GM12878 (cell line): ENCODE data around the gene RNU6-1. TPM values are rescaled to one million over a fixed set of nuclear protein-coding genes. Genes with fewer than 3 reads are reported as not detected.

Source experiments
- ATAC-seq: fragments of 200-7000 bp; cut with Tn5 transposase; 3 replicates; pipeline ENCODE4 v1.9.1; 2020; ENCODE audit warnings: mild to moderate bottlenecking, moderate library complexity
- BruUV-seq: library from RNA; stranded (reverse); fragments of 400-500 nt; replicated peaks from 2 replicates; lab custom pipeline; 2021; lab: Mats Ljungman, UMichigan
- CTCF ChIA-PET: fragments of 300-600 bp; sonication (Branson Sonifier 250); formaldehyde crosslinking; extraction: SDS; loops from one replicate; lab custom pipeline; 2021; ENCODE audit warnings: inconsistent platforms; lab: Yijun Ruan, JAX
- POLR2A ChIA-PET: fragments of 350-600 bp; formaldehyde crosslinking; extraction: SDS; loops from one replicate; lab custom pipeline; 2021; ENCODE audit warnings: inconsistent platforms; lab: Charles Lee
- RAD21 ChIA-PET: fragments of 300-600 bp; sonication (Branson Sonifier 250); formaldehyde crosslinking; loops from one replicate; lab custom pipeline; 2023; ENCODE audit warnings: antibody characterized with exemption; ENCODE audit not compliant: unreplicated experiment; lab: Charles Lee
- SMC1A ChIA-PET: fragments of 300-600 bp; sonication (Branson Sonifier 250); formaldehyde crosslinking; loops from one replicate; lab custom pipeline; 2023; ENCODE audit not compliant: unreplicated experiment, uncharacterized antibody; lab: Charles Lee
- DNase-seq: peaks from one replicate; pipeline ENCODE4 v3.0.0-alpha.2; 2011; ENCODE audit warnings: low read depth, low spot score
- FAIRE-seq: peaks from 3 replicates; lab custom pipeline; 2011; peaks lifted over from hg19 to GRCh38; lab: Jason Lieb, UNC
- H2AFZ ChIP-seq: 2 replicates; pipeline ENCODE4 v1.6.0; 2011; ENCODE audit warnings: low read depth, low read length, control low read depth; ENCODE audit not compliant: control insufficient read depth
- H3K27ac ChIP-seq: 2 replicates; pipeline ENCODE4 v1.5.1; 2011; ENCODE audit warnings: control low read depth; ENCODE audit not compliant: control insufficient read depth, insufficient read depth
- H3K27me3 ChIP-seq, 2 experiments: replicated peaks in 1 of 2; 2 replicates each; pipeline versions ENCODE4 v1.6.0 to v1.6.1; 2011; ENCODE audit warnings: low read length in 1 of 2; ENCODE audit not compliant: control insufficient read depth in 2 of 2, insufficient read depth in 2 of 2
- H3K36me3 ChIP-seq, 2 experiments: 2 replicates each; pipeline ENCODE4 v1.5.1; 2011; ENCODE audit warnings: low read length in 1 of 2; ENCODE audit not compliant: control insufficient read depth in 2 of 2, insufficient read depth in 2 of 2
- H3K4me1 ChIP-seq: 2 replicates; pipeline ENCODE4 v1.6.1; 2011; ENCODE audit warnings: mild to moderate bottlenecking, low read length, moderate library complexity, mixed read lengths; ENCODE audit not compliant: control insufficient read depth, insufficient read depth
- H3K4me2 ChIP-seq: 2 replicates; pipeline ENCODE4 v1.6.0; 2011; ENCODE audit warnings: control low read depth; ENCODE audit not compliant: control insufficient read depth, insufficient read depth
- H3K4me3 ChIP-seq: fragments of 200-600 bp; sonication (generic); 2 replicates; pipeline ENCODE4 v1.5.1; 2016
- H3K79me2 ChIP-seq: 2 replicates; pipeline ENCODE4 v1.6.0; 2011; ENCODE audit warnings: low read length; ENCODE audit not compliant: control insufficient read depth, insufficient read depth
- H3K9ac ChIP-seq: 2 replicates; pipeline ENCODE4 v1.8.0; 2011; ENCODE audit warnings: low read length, control low read depth, mixed read lengths; ENCODE audit not compliant: control insufficient read depth, insufficient read depth
- H3K9me3 ChIP-seq: replicated peaks from 3 replicates; pipeline ENCODE4 v1.5.1; 2011; ENCODE audit warnings: mild to moderate bottlenecking, low read length; ENCODE audit not compliant: control insufficient read depth, insufficient read depth
- H4K20me1 ChIP-seq: 2 replicates; pipeline ENCODE4 v1.6.0; 2011; ENCODE audit not compliant: control insufficient read depth, insufficient read depth
- CBX3 ChIP-seq: fragments of 200-600 bp; sonication (generic); IDR thresholded peaks from 2 replicates; pipeline ENCODE4 v1.6.1; 2016; ENCODE audit warnings: low read depth, borderline replicate concordance
- CBX5 ChIP-seq: sonication (generic); IDR thresholded peaks from 2 replicates; pipeline ENCODE4 v1.6.1; 2016; ENCODE audit warnings: low read depth, moderate library complexity, mild to moderate bottlenecking, inconsistent platforms
- IKZF1 ChIP-seq: fragments of 450-650 bp; conservative IDR thresholded peaks from 2 replicates; pipeline ENCODE4 v1.6.1; 2017; ENCODE audit warnings: antibody characterized with exemption, mild to moderate bottlenecking
- JUND ChIP-seq: IDR thresholded peaks from 2 replicates; pipeline ENCODE4 v1.6.1; 2012; ENCODE audit warnings: low read depth, mild to moderate bottlenecking, low read length, improper control_type of control experiment, moderate library complexity
- RBBP5 ChIP-seq: fragments of 200-600 bp; sonication (generic); conservative IDR thresholded peaks from 2 replicates; pipeline ENCODE4 v1.6.1; 2016
- RCOR1 ChIP-seq: conservative IDR thresholded peaks from 2 replicates; pipeline ENCODE4 v1.6.1; 2012; ENCODE audit warnings: low read depth, low read length, improper control_type of control experiment
- SIN3A ChIP-seq: IDR thresholded peaks from 2 replicates; pipeline ENCODE4 v1.6.1; 2012; ENCODE audit warnings: low read depth, low read length, improper control_type of control experiment
- SUZ12 ChIP-seq: fragments of 200-600 bp; sonication (generic); IDR thresholded peaks from one replicate; pipeline ENCODE4 v1.6.1; 2018; ENCODE audit warnings: antibody characterized with exemption, mild to moderate bottlenecking; ENCODE audit not compliant: unreplicated experiment
- YBX1 ChIP-seq: fragments of 450-650 bp; IDR thresholded peaks from 2 replicates; pipeline ENCODE4 v1.6.1; 2016; ENCODE audit warnings: antibody characterized with exemption
- WGBS: methylation state at CpG from one replicate; pipeline ENCODE4 v1.1.6; 2016; ENCODE audit warnings: low lambda C conversion rate; ENCODE audit not compliant: insufficient replicate concordance, insufficient coverage; ENCODE audit errors: missing lambda C conversion rate; 5-methylcytosine and 5-hydroxymethylcytosine counted together
- in situ Hi-C: fragments of 300-500 bp; cut with MboI; formaldehyde crosslinking; loops from 9 replicates; pipeline ENCODE4 v1.14.3; 2018; ENCODE audit warnings: mixed read lengths
- intact Hi-C: fragments of 100-400 bp; cut with micrococcal nuclease; formaldehyde crosslinking; loops from one replicate; pipeline ENCODE4 v1.14.2; 2022; ENCODE audit not compliant: unreplicated experiment
- polyA plus RNA-seq, 11 experiments: library from polyadenylated mRNA; depleted of rRNA in 4 of 11; unstranded in 6 of 11; stranded (reverse) in 5 of 11; fragments of >200 nt; fragmentation: Nextera tagmentation in 4 of 11; fragmentation: Illumina TruSeq in 1 of 11; extraction: Ambion mirVana in 4 of 11; extraction: Trizol in 1 of 11; gene quantifications; 1 replicate in 1 of 11; 2 replicates in 10 of 11; pipeline versions ENCODE4 v1.2.1 to v1.2.3, GENCODE V29; 2011 to 2016; ENCODE audit warnings: inconsistent platforms in 2 of 11, missing spikeins in 2 of 11, low read depth in 1 of 11
- total RNA-seq, 4 experiments: library from RNA; depleted of rRNA in 3 of 4; stranded (reverse); fragments of >200 nt in 3 of 4; fragmentation: Illumina TruSeq in 1 of 4; extraction: Trizol in 1 of 4; gene quantifications; 2 replicates each; pipeline versions ENCODE4 v1.2.1 to v1.2.3, GENCODE V29; 2013 to 2021
- TF ChIP-seq, protein P1 (sequence below): IDR thresholded peaks from 2 replicates; pipeline ENCODE4 v1.6.1; 2012; ENCODE audit warnings: low read depth, low read length, improper control_type of control experiment
- TF ChIP-seq, protein P2 (sequence below): fragments of 450-650 bp; IDR thresholded peaks from 2 replicates; pipeline ENCODE4 v1.6.1; 2017; ENCODE audit warnings: mild to moderate bottlenecking, moderate library complexity
- TF ChIP-seq, protein P3 (sequence below): fragments of 450-650 bp; IDR thresholded peaks from 2 replicates; pipeline ENCODE4 v1.6.1; 2016; ENCODE audit warnings: mild to moderate bottlenecking, moderate library complexity, borderline replicate concordance
- TF ChIP-seq, protein P4 (sequence below): fragments of 450-650 bp; IDR thresholded peaks from 2 replicates; pipeline ENCODE4 v1.6.1; 2018; ENCODE audit warnings: mild to moderate bottlenecking, low read depth, moderate library complexity; ENCODE audit not compliant: partially characterized antibody

Gene RNU6-1
- total and polyA plus RNA-seq, 10 of the 15 experiments (the other 5 are each of a cell fraction or from before 2014, with no cell fraction given) = not detected

DNA sequence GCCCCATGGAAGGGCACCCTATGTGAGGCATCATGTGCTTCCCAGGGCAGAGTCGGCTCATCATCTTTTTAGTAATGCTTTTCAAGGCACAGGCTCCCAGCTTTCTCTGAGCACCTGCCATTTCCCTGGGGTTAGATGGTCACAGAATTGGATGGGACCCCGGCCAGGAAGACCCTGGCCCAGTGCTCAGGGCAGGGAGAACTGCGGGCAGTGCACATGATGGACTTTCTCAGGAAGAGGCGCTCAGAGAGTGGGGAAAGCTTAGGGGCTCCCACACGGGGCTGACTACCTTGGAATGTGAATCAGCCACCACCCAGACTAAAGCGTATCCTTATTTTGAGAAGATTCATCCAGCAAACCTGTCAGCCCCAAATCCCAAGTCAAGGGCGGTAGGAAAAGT lies 31.0 kb downstream of the RNU6-1 start:
- SMC1A ChIA-PET = no interaction called here
- no peaks in the 10 kb centered on the region for H3K9me3 ChIP-seq
- no peaks in the 10 kb centered on the region; the same call in 1 of the 2 replicates for H4K20me1 ChIP-seq
- no peaks in the 10 kb centered on the region; a peak in 2 of 4 replicates for H3K36me3 ChIP-seq
- POLR2A ChIA-PET = no interaction called here
- DNase-seq (no peak), ATAC-seq (no peak), FAIRE-seq (no peak)
- CTCF ChIA-PET = interaction anchor here (1.0 kb wide), 1 partner anchor 307 kb away, joined by 3 read pairs; no protein-coding TSS in a partner anchor
- H2AFZ ChIP-seq = no peak overlapping the region
- H3K79me2 ChIP-seq = no peaks in the 10 kb centered on the region
- H3K4me3 ChIP-seq = no peak overlapping the region
- 77% methylated on average over 7 of the region's 7 CpGs for WGBS
- H3K4me2 ChIP-seq = no peak overlapping the region
- peaks cover 5% of the 10 kb centered on the region for H3K4me1 ChIP-seq
- no peak overlapping the region for H3K27ac ChIP-seq
- in situ Hi-C loops (no loop called here), intact Hi-C loops (no loop called here)
- RAD21 ChIA-PET = no interaction called here
- H3K27me3 ChIP-seq = no peaks in the 10 kb centered on the region
- no TSS peak for BruUV-seq
- no peak overlapping the region for H3K9ac ChIP-seq
- TF ChIP-seq CBX5 (no peak), CBX3 (no peak), SIN3A (no peak), RCOR1 (no peak), IKZF1 (no peak), YBX1 (no peak), SUZ12 (no peak), JUND (no peak), RBBP5 (no peak)
- TF ChIP-seq, protein P1, sequence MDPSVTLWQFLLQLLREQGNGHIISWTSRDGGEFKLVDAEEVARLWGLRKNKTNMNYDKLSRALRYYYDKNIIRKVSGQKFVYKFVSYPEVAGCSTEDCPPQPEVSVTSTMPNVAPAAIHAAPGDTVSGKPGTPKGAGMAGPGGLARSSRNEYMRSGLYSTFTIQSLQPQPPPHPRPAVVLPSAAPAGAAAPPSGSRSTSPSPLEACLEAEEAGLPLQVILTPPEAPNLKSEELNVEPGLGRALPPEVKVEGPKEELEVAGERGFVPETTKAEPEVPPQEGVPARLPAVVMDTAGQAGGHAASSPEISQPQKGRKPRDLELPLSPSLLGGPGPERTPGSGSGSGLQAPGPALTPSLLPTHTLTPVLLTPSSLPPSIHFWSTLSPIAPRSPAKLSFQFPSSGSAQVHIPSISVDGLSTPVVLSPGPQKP = no peak
- TF ChIP-seq, protein P2, sequence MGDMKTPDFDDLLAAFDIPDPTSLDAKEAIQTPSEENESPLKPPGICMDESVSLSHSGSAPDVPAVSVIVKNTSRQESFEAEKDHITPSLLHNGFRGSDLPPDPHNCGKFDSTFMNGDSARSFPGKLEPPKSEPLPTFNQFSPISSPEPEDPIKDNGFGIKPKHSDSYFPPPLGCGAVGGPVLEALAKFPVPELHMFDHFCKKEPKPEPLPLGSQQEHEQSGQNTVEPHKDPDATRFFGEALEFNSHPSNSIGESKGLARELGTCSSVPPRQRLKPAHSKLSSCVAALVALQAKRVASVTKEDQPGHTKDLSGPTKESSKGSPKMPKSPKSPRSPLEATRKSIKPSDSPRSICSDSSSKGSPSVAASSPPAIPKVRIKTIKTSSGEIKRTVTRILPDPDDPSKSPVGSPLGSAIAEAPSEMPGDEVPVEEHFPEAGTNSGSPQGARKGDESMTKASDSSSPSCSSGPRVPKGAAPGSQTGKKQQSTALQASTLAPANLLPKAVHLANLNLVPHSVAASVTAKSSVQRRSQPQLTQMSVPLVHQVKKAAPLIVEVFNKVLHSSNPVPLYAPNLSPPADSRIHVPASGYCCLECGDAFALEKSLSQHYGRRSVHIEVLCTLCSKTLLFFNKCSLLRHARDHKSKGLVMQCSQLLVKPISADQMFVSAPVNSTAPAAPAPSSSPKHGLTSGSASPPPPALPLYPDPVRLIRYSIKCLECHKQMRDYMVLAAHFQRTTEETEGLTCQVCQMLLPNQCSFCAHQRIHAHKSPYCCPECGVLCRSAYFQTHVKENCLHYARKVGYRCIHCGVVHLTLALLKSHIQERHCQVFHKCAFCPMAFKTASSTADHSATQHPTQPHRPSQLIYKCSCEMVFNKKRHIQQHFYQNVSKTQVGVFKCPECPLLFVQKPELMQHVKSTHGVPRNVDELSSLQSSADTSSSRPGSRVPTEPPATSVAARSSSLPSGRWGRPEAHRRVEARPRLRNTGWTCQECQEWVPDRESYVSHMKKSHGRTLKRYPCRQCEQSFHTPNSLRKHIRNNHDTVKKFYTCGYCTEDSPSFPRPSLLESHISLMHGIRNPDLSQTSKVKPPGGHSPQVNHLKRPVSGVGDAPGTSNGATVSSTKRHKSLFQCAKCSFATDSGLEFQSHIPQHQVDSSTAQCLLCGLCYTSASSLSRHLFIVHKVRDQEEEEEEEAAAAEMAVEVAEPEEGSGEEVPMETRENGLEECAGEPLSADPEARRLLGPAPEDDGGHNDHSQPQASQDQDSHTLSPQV = no peak
- TF ChIP-seq, protein P3, sequence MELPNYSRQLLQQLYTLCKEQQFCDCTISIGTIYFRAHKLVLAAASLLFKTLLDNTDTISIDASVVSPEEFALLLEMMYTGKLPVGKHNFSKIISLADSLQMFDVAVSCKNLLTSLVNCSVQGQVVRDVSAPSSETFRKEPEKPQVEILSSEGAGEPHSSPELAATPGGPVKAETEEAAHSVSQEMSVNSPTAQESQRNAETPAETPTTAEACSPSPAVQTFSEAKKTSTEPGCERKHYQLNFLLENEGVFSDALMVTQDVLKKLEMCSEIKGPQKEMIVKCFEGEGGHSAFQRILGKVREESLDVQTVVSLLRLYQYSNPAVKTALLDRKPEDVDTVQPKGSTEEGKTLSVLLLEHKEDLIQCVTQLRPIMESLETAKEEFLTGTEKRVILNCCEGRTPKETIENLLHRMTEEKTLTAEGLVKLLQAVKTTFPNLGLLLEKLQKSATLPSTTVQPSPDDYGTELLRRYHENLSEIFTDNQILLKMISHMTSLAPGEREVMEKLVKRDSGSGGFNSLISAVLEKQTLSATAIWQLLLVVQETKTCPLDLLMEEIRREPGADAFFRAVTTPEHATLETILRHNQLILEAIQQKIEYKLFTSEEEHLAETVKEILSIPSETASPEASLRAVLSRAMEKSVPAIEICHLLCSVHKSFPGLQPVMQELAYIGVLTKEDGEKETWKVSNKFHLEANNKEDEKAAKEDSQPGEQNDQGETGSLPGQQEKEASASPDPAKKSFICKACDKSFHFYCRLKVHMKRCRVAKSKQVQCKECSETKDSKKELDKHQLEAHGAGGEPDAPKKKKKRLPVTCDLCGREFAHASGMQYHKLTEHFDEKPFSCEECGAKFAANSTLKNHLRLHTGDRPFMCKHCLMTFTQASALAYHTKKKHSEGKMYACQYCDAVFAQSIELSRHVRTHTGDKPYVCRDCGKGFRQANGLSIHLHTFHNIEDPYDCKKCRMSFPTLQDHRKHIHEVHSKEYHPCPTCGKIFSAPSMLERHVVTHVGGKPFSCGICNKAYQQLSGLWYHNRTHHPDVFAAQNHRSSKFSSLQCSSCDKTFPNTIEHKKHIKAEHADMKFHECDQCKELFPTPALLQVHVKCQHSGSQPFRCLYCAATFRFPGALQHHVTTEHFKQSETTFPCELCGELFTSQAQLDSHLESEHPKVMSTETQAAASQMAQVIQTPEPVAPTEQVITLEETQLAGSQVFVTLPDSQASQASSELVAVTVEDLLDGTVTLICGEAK = no peak
- TF ChIP-seq, protein P4, sequence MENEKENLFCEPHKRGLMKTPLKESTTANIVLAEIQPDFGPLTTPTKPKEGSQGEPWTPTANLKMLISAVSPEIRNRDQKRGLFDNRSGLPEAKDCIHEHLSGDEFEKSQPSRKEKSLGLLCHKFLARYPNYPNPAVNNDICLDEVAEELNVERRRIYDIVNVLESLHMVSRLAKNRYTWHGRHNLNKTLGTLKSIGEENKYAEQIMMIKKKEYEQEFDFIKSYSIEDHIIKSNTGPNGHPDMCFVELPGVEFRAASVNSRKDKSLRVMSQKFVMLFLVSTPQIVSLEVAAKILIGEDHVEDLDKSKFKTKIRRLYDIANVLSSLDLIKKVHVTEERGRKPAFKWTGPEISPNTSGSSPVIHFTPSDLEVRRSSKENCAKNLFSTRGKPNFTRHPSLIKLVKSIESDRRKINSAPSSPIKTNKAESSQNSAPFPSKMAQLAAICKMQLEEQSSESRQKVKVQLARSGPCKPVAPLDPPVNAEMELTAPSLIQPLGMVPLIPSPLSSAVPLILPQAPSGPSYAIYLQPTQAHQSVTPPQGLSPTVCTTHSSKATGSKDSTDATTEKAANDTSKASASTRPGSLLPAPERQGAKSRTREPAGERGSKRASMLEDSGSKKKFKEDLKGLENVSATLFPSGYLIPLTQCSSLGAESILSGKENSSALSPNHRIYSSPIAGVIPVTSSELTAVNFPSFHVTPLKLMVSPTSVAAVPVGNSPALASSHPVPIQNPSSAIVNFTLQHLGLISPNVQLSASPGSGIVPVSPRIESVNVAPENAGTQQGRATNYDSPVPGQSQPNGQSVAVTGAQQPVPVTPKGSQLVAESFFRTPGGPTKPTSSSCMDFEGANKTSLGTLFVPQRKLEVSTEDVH = no peak
